ENCODE results near the gene MZB1. TPM values are rescaled to one million over a fixed set of nuclear protein-coding genes. Genes with fewer than 3 reads are reported as not detected.

Gene MZB1
- total and polyA plus RNA-seq, 2 of the 8 experiments (the other 6 are each of a cell fraction or from before 2014, with no cell fraction given) = 0.39 to 0.47 TPM

- TF ChIP-seq CHD7 (IDR thresholded peaks at IDR 0.05; ENCODE audit: insufficient replicate concordance, low read length) (no peak), CHD2 (IDR thresholded peaks at IDR 0.05; ENCODE audit: low read length) (0 out of 2 replicates have a peak, but pooled peaks have one; percentile 51), SUZ12 (IDR thresholded peaks at IDR 0.05; ENCODE audit: low read length) (no peak), PHF8 (conservative IDR thresholded peaks at IDR 0.05; ENCODE audit: low read depth, low read length) (peak; percentile 99), HDAC6 (IDR thresholded peaks at IDR 0.05; ENCODE audit: low read depth, low read length) (no peak), BRCA1 (IDR thresholded peaks at IDR 0.05; ENCODE audit: low read depth, low read length) (no peak), USF2 (IDR thresholded peaks at IDR 0.05; ENCODE audit: low read length) (no peak), NANOG (IDR thresholded peaks at IDR 0.05; ENCODE audit: insufficient read depth, low read depth, low read length, poor library complexity, severe bottlenecking) (no peak)
These were observed 49.5 kb upstream of the MZB1 start, which contains the start of gene DNAJC18 (continued) for GRCh38 chr5:139439013-139439903.
